Ascending aorta (tissue), 2 donors: Measurements from ENCODE around the gene SND1. TPM values are rescaled to one million over a fixed set of nuclear protein-coding genes. Genes with fewer than 3 reads are reported as not detected.

Experiments used
- DNase-seq, 2 donors: peaks; one replicate each; pipeline ENCODE4 v3.0.0-alpha.2; 2019; ENCODE audit warnings: low spot score in 2 of 2
- H3K27ac ChIP-seq, 2 donors: fragments of 200-600 bp; sonication (generic); one replicate each; pipeline ENCODE4 v1.5.1; 2016 to 2017; ENCODE audit warnings: mild to moderate bottlenecking in 1 of 2
- H3K27me3 ChIP-seq: fragments of 200-600 bp; sonication (generic); one replicate; pipeline ENCODE4 v1.5.1; 2017
- H3K36me3 ChIP-seq, 2 donors: fragments of 200-600 bp; sonication (generic); one replicate each; pipeline ENCODE4 v1.5.1; 2016
- H3K4me1 ChIP-seq, 2 donors: fragments of 200-600 bp; sonication (generic); one replicate each; pipeline ENCODE4 v1.5.1; 2016 to 2017; ENCODE audit warnings: mild to moderate bottlenecking in 1 of 2
- H3K4me3 ChIP-seq, 2 donors: fragments of 200-600 bp; sonication (generic); one replicate each; pipeline ENCODE4 v1.5.1; 2016 to 2017; ENCODE audit warnings: mild to moderate bottlenecking in 1 of 2
- H3K9me3 ChIP-seq, 2 donors: fragments of 200-600 bp; sonication (generic); one replicate each; pipeline ENCODE4 v1.5.1; 2016
- intact Hi-C: fragments of 100-400 bp; cut with DNase I; formaldehyde crosslinking; loops from one replicate; pipeline ENCODE4 v1.15.1; 2023
- total RNA-seq: library from RNA; depleted of rRNA; stranded (reverse); fragments of >200 nt; gene quantifications from one replicate; pipeline ENCODE4 v1.1.0, GENCODE V29; 2016
- TF ChIP-seq, protein P1 (sequence below), 3 experiments: fragments of 200-600 bp in 2 of 3; fragments of 450-650 bp in 1 of 3; sonication (generic) in 2 of 3; IDR thresholded peaks; one replicate each; pipeline ENCODE4 v1.5.1; 2016 to 2019; ENCODE audit warnings: antibody characterized with exemption in 3 of 3, mild to moderate bottlenecking in 1 of 3, moderate library complexity in 1 of 3

The SND1 gene
- total RNA-seq, 1 donor from 2014 or later = 93.8 TPM

DNA sequence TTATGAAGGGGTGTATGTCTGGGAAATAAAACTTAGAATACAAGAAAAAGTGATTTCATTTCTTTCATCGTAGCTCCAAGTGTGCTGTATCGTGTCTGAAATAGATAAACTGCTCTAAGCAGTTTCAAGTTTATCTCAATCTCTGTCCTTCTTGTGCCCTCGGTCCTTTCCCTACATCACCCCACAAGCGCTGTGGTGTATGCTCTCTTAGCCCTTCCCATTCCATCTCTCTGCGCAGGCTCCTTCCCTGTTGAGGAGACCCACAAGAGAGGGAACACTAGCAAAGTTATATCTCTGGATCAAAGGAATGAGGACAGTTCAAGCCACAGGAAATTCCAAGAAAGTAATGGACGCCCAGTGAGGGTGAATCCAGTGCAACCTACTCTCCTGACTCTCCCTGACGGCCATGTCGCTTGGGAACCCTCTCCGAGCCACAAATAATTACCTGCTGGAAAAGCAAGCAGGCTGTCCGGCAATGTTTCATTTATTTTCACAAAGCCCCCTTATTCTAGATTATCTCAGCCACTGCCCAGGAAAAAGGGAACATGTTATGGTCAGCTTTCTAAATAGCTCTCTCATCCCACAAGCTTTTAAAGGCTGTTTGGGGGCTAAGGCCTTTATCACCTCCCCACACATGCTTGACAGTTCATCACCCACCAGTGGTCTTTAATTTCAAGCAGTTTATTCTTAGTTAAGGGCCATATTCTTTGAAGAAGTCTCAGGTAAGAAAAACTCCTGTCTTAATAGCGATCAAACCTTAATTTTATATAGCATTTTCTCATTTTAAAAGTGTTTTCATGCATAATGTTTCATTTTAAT, 344.5 kb downstream of the SND1 start:
- H3K27me3 ChIP-seq = no peaks in the 10 kb centered on the region
- H3K36me3 ChIP-seq = peaks cover 2 to 6% of the 10 kb centered on the region in 2 donors
- H3K9me3 ChIP-seq = no peaks in the 10 kb centered on the region
- H3K4me1 ChIP-seq = peaks cover 3 to 6% of the 10 kb centered on the region in 2 donors
- H3K4me3 ChIP-seq = no peak overlapping the region
- TF ChIP-seq, protein P1, sequence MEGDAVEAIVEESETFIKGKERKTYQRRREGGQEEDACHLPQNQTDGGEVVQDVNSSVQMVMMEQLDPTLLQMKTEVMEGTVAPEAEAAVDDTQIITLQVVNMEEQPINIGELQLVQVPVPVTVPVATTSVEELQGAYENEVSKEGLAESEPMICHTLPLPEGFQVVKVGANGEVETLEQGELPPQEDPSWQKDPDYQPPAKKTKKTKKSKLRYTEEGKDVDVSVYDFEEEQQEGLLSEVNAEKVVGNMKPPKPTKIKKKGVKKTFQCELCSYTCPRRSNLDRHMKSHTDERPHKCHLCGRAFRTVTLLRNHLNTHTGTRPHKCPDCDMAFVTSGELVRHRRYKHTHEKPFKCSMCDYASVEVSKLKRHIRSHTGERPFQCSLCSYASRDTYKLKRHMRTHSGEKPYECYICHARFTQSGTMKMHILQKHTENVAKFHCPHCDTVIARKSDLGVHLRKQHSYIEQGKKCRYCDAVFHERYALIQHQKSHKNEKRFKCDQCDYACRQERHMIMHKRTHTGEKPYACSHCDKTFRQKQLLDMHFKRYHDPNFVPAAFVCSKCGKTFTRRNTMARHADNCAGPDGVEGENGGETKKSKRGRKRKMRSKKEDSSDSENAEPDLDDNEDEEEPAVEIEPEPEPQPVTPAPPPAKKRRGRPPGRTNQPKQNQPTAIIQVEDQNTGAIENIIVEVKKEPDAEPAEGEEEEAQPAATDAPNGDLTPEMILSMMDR (IDR thresholded peaks at IDR 0.05) = no peak
- no peak for DNase-seq
- no peak overlapping the region for H3K27ac ChIP-seq
- intact Hi-C loops = no loop called here

DNA sequence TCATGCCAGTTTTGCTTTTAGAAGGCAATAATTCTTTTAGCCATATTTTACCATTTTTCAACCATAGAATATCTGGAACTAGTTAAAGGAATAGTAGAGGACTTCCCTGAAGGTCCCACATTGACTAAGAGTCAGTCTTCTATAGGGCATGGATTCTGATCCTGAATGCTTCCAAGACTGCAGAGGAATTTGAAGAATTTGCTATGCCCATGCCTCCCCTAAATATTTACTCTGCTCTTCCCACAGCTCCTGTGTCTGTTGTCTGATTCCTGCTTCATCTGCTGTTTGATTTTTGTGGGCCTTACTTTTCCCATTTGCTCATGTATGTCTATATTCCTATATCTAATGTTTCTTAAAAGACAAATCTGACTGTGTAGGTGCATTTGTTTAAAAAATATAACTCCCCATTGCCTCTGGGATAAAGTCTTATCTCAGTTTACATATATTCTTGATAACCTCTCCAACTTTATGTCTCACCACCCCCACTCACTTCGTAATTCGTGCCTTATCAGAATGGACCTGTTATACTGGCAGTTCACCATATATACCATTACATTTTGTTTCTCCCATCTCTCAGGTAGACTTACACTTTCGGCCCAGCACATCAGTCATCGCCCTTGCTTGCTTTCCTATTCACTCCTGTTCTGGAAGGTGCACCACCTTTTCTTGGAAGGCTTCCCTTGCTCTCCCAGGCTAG, 345.4 kb downstream of the SND1 start:
- peaks cover 3 to 6% of the 10 kb centered on the region in 2 donors for H3K4me1 ChIP-seq
- H3K9me3 ChIP-seq = no peaks in the 10 kb centered on the region
- H3K4me3 ChIP-seq = no peak overlapping the region
- no peak for DNase-seq
- peaks cover 0 to 3% of the 10 kb centered on the region in 2 donors for H3K36me3 ChIP-seq
- intact Hi-C loops = no loop called here
- no peaks in the 10 kb centered on the region for H3K27me3 ChIP-seq
- TF ChIP-seq, protein P1 (IDR thresholded peaks at IDR 0.05) = no peak
- H3K27ac ChIP-seq = no peak overlapping the region

DNA sequence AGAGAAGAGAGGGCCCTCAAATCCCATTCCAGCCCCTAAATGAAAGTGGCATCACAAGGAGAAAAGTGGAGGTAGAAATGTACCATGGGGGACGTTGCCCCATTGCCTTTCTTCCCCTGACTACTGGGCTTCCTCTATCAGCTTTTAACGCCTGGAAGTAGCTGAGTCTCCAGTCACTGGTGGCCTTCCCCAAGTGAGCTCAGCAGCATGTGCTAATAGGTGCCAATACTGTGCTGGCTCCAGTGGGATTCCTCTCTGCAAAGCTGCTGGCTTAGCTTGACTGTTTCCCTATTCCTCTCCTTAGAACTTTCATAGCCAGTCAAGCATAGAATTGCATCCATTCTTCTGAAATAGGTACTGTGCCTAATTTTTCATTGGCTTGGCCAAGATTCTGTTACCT, 346.7 kb downstream of the SND1 start:
- TF ChIP-seq, protein P1 (IDR thresholded peaks at IDR 0.05) = no peak
- no peaks in the 10 kb centered on the region for H3K9me3 ChIP-seq
- H3K4me3 ChIP-seq = no peak overlapping the region
- DNase-seq = no peak
- H3K27me3 ChIP-seq = no peaks in the 10 kb centered on the region
- no peak overlapping the region for H3K27ac ChIP-seq
- peaks cover 0 to 1% of the 10 kb centered on the region in 2 donors for H3K36me3 ChIP-seq
- intact Hi-C loops = no loop called here
- peaks cover 3 to 6% of the 10 kb centered on the region in 2 donors for H3K4me1 ChIP-seq

DNA sequence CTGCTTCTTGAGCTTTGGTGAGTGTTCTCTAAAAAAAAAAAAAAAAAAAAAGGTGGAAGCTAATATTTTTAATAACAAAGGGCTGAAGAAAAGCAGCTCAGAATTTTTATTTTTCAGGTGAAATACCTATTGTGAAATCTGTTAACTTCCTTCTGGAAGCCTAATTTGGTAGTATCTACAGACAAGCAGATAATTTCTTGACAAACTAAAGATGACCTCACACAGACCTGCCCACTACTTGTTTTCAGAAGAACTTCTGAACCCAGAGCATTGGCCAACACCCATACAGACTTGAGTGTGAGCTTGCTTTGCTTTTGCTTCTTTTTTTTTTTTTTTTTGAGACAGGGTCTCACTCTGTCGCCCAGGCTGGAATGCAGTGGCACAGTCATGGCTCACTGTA, 348.1 kb downstream of the SND1 start:
- no peaks in the 10 kb centered on the region for H3K36me3 ChIP-seq
- TF ChIP-seq, protein P1 (IDR thresholded peaks at IDR 0.05) = no peak
- no peaks in the 10 kb centered on the region for H3K9me3 ChIP-seq
- no peak overlapping the region for H3K27ac ChIP-seq
- H3K27me3 ChIP-seq = no peaks in the 10 kb centered on the region
- H3K4me3 ChIP-seq = no peak overlapping the region
- no peak for DNase-seq
- intact Hi-C loops = no loop called here
- H3K4me1 ChIP-seq = peaks cover 0 to under 1% of the 10 kb centered on the region in 2 donors

DNA sequence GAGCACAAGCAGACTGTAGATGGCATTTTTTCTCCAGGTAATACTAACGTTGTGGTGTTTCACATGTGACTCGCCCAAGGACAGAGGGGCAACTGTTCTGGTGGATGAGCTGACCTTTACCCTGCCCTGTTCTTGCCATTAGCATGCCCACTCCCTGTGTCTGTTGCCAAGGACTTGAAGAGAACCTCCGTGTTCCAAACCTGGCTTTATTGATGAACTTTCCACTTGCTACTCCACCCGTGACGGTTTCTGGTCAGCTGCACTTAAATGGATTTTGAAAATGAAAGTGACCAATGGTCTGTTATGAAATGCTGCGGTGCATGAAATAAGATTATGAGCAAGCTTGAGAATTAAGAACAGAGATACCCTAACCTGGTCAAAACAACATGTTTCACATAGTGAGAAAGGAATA, 348.9 kb downstream of the SND1 start:
- no peak for DNase-seq
- TF ChIP-seq, protein P1 (IDR thresholded peaks at IDR 0.05) = no peak
- no peaks in the 10 kb centered on the region for H3K4me1 ChIP-seq
- no peaks in the 10 kb centered on the region for H3K36me3 ChIP-seq
- H3K27me3 ChIP-seq = no peaks in the 10 kb centered on the region
- H3K9me3 ChIP-seq = no peaks in the 10 kb centered on the region
- H3K27ac ChIP-seq = no peak overlapping the region
- intact Hi-C loops = no loop called here
- H3K4me3 ChIP-seq = no peak overlapping the region
